HepG2 (cell line): ENCODE measurements around the gene DMBT1.

Experiments used
- ASH2L ChIP-seq: fragments of 300-600, 200-600 bp; sonication (generic); IDR thresholded peaks from 2 replicates; pipeline ENCODE4 v1.7.0; 2017; ENCODE audit warnings: low read depth, mild to moderate bottlenecking, moderate library complexity, mixed read lengths, low read length; ENCODE audit not compliant: insufficient read length
- CBX1 ChIP-seq: IDR thresholded peaks from one replicate; pipeline ENCODE4 v1.6.1; 2016; ENCODE audit warnings: antibody characterized with exemption, low read depth
- FOXJ3 ChIP-seq: sonication (generic); formaldehyde crosslinking; IDR thresholded peaks from 2 replicates; pipeline ENCODE4 v1.4.0; 2020; ENCODE audit warnings: missing genetic modification reagents, mild to moderate bottlenecking, borderline replicate concordance
- FOXM1 ChIP-seq: sonication (generic); formaldehyde crosslinking; IDR thresholded peaks from 2 replicates; pipeline ENCODE4 v1.5.0; 2020; ENCODE audit warnings: missing genetic modification reagents
- MIER3 ChIP-seq: IDR thresholded peaks from 2 replicates; pipeline ENCODE4 v1.6.1; 2016; ENCODE audit warnings: missing compliant biosample characterization, borderline replicate concordance
- PTBP1 ChIP-seq: fragments of 200-400 bp; formaldehyde crosslinking; IDR thresholded peaks from 2 replicates; pipeline ENCODE4 v1.6.1; 2018; ENCODE audit warnings: low read length, low read depth; ENCODE audit not compliant: poor library complexity, severe bottlenecking
- SIN3A ChIP-seq: IDR thresholded peaks from 2 replicates; pipeline ENCODE4 v1.6.1; 2011; ENCODE audit warnings: low read depth, mild to moderate bottlenecking, control low read depth, low read length, borderline replicate concordance
- SP1 ChIP-seq, 2 experiments: fragments of 450-650 bp in 1 of 2; sonication (generic) in 1 of 2; formaldehyde crosslinking in 1 of 2; IDR thresholded peaks; 2 replicates each; pipeline versions ENCODE4 v1.4.0 to v1.6.1; 2016 to 2020; ENCODE audit warnings: missing genetic modification reagents in 1 of 2
- ZSCAN30 ChIP-seq: sonication (generic); formaldehyde crosslinking; IDR thresholded peaks from 2 replicates; pipeline ENCODE4 v1.5.0; 2020; ENCODE audit warnings: mild to moderate bottlenecking, missing genetic modification reagents
- TF ChIP-seq, protein P1 (sequence below): sonication (generic); formaldehyde crosslinking; IDR thresholded peaks from 2 replicates; pipeline ENCODE4 v1.8.1; 2023; ENCODE audit warnings: mild to moderate bottlenecking, missing genetic modification reagents, borderline replicate concordance
- TF ChIP-seq, protein P2 (sequence below): IDR thresholded peaks from 2 replicates; pipeline ENCODE4 v1.6.1; 2012; ENCODE audit warnings: low read depth, low read length, improper control_type of control experiment
- TF ChIP-seq, protein P3 (sequence below): sonication (generic); formaldehyde crosslinking; IDR thresholded peaks from 2 replicates; pipeline ENCODE4 v1.5.0; 2020; ENCODE audit warnings: mild to moderate bottlenecking, missing genetic modification reagents, moderate library complexity
- TF ChIP-seq, protein P4 (sequence below): sonication (generic); formaldehyde crosslinking; IDR thresholded peaks from 2 replicates; pipeline ENCODE4 v1.4.0; 2020; ENCODE audit warnings: mild to moderate bottlenecking, missing genetic modification reagents

DNA sequence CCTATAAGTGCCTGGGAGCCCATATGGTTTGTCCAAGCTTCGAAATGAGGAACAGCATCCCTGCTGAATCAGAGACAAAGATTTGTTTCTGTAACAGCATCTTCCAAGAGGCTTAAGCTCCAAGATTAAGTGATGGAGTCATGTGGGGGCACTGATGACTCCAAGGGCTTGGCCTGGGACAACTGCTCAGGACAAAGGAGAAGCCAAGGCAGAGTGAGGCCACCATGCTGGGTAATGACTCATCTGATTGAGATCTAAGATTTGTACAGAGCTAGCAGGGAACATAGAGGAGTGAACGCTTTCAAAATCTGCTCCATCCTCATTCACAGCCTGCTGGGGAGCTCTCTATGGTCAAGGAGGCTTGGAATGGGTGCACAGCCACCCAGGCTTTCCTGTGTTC is 89.8 kb downstream of the DMBT1 start:
- TF ChIP-seq FOXJ3 (no peak), MIER3 (CRISPR knock-in tag) (no peak), ASH2L (no peak), FOXM1 (no peak), SP1 (IDR thresholded peaks at IDR 0.05) (no peak), SP1 (CRISPR knock-in tag; IDR thresholded peaks at IDR 0.05) (no peak), ZSCAN30 (CRISPR knock-in tag) (no peak), SIN3A (no peak), PTBP1 (no peak), CBX1 (no peak)
- TF ChIP-seq, protein P1, sequence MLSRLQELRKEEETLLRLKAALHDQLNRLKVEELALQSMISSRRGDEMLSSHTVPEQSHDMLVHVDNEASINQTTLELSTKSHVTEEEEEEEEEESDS (CRISPR knock-in tag), result no peak
- TF ChIP-seq, protein P2, sequence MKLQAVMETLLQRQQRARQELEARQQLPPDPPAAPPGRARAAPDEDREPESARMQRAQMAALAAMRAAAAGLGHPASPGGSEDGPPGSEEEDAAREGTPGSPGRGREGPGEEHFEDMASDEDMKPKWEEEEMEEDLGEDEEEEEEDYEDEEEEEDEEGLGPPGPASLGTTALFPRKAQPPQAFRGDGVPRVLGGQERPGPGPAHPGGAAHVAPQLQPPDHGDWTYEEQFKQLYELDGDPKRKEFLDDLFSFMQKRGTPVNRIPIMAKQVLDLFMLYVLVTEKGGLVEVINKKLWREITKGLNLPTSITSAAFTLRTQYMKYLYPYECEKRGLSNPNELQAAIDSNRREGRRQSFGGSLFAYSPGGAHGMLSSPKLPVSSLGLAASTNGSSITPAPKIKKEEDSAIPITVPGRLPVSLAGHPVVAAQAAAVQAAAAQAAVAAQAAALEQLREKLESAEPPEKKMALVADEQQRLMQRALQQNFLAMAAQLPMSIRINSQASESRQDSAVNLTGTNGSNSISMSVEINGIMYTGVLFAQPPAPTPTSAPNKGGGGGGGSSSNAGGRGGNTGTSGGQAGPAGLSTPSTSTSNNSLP, result no peak
- TF ChIP-seq, protein P3, sequence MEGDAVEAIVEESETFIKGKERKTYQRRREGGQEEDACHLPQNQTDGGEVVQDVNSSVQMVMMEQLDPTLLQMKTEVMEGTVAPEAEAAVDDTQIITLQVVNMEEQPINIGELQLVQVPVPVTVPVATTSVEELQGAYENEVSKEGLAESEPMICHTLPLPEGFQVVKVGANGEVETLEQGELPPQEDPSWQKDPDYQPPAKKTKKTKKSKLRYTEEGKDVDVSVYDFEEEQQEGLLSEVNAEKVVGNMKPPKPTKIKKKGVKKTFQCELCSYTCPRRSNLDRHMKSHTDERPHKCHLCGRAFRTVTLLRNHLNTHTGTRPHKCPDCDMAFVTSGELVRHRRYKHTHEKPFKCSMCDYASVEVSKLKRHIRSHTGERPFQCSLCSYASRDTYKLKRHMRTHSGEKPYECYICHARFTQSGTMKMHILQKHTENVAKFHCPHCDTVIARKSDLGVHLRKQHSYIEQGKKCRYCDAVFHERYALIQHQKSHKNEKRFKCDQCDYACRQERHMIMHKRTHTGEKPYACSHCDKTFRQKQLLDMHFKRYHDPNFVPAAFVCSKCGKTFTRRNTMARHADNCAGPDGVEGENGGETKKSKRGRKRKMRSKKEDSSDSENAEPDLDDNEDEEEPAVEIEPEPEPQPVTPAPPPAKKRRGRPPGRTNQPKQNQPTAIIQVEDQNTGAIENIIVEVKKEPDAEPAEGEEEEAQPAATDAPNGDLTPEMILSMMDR (CRISPR knock-in tag), result no peak
- TF ChIP-seq, protein P4, sequence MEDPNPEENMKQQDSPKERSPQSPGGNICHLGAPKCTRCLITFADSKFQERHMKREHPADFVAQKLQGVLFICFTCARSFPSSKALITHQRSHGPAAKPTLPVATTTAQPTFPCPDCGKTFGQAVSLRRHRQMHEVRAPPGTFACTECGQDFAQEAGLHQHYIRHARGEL (CRISPR knock-in tag), result no peak
